GM21529 (cell line): ENCODE data around the gene FAM110A.
"Not testable (repeated sequence)": the region's sequence is repeated elsewhere in the genome, so short reads cannot be mapped to it uniquely, and the experiment has no call there.

Source experiments
- ATAC-seq: cut with Tn5 transposase; IDR thresholded peaks from one replicate; pipeline ENCODE4 v1.9.1; 2021; ENCODE audit not compliant: unreplicated experiment

FAM110A gene

DNA sequence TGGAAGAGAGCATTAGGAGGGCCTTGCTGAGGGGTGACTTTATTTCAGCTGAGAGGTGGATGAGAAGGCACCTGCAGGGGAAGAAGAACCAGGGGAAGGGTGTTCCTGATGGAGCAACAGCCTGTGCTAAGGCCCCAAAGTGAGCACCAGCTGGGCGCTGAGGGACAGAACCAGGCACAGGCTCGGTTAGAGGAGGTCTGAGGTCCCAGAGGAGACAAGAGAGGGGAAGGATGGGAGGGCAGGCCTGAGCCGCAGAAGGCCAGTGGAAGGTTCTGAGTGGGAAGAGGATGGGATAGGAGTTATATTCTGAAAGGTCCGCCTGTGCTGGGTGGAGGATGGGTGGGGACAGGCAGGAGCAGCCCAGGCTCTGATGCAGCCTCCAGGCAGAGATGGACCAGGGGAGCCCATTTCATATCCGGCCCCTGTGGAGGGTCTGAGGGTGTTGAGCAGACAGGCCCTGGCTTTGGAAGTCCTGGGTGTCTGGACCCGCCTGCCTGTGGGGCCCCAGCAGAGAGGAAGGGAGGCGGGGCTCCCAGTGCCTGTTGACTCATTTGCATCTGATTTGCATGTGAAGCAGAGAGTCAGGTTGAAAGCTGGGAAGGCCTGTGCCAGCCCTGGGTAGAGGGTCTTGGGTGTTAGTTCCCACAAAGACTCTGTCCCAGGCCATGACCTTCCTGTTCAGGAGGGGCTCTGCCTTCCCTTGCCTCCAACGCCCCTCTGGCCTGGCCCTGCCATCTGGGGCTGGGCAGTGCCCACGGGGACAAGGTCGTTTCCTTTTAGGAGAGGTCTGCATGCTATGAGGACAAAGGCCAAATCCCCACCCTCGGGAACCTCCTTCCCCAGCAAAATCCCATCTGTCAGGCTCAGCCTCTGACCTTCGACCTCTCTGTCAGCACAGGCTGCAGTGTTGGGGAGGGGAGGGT, 10.6 kb upstream of the FAM110A start:
- ATAC-seq = no peak

DNA sequence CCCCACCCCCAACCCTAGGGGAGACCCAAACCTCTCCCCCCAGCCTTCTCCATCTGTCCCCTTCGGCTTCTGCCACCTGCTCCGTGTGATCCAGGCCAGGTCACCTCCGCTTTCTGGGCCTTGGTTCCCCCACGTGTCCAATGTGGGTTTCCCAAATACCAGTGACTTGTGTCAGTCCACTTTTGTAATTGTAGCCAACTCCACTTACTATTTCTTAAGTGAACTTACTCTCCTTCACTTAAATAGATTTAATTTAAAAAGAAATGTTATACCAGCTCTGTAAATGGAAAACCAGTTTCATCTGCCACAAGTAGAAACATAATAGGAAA, 10.0 kb upstream of the FAM110A start:
- ATAC-seq = no peak

DNA sequence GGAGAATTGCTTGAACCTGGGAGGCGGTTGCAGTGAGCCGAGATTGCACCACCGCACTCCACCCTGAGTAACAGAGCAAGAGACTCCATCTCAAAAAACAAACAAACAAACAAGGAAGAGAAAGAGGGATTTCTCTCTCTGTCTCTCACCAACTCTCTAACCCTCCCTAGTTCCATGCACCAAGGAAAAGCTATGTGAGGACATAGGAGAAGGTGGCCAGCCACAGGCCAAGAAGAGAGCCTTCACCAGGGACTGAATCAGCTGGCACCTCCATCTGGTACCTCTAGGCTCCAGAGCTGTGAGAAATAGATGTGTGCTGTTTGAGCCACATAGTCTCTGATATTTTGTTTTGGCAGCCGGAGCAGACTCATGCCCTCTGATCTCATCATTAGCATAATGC, 9.0 kb upstream of the FAM110A start:
- ATAC-seq = no peak

DNA sequence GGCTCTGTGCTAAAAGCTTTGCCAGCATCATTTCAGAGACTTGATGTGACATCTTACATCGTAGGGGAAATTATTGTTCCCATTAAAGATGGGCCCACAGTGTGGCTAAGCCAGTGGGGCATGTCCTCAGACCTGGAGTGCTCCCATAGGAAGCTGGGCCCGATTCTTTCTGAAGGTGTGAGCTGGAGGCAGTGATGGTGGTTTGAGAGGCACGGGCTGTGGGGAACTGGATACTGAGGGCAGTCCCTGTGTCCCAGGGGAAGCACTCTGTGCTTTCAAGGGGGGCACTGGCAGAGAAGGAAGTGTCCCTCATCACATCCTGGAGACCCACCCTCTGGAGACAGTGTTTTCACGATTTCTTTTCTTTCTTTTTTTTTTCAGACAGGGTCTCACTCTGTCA, 8.6 kb upstream of the FAM110A start:
- ATAC-seq = no peak

DNA sequence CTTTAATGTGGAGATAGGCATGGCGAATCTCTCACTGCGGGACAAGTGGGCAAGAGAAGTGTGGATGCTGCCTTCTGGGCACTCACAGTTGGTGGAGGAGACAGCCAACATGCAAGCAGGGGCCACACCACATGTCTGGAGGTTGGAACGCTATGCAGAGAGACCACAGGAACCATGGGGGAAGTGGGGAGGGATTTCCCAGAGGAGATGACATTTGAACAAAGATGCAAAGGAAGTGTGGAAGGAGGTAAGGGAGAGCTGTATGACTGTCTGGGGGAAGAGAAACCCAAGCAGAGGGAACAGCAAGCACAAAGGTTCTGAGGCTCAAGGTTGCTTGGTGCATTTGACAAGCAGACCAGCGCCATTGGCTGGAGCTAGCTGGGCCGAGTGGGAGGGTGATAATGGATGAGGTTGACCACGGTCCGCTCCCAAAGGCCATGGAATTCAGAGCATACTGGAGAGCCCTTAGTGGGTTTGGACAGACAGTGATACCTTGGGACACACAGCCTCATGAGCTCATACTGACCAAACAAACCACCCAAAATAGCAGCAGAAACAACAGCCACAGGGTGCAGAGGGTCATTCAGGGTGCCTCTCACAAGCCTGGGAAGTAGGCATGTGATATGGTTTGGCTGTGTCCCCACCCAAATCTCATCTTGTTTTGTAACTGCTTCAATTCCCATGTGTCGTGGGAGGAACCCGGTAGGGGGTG, 7.6 kb upstream of the FAM110A start:
- no peak for ATAC-seq

DNA sequence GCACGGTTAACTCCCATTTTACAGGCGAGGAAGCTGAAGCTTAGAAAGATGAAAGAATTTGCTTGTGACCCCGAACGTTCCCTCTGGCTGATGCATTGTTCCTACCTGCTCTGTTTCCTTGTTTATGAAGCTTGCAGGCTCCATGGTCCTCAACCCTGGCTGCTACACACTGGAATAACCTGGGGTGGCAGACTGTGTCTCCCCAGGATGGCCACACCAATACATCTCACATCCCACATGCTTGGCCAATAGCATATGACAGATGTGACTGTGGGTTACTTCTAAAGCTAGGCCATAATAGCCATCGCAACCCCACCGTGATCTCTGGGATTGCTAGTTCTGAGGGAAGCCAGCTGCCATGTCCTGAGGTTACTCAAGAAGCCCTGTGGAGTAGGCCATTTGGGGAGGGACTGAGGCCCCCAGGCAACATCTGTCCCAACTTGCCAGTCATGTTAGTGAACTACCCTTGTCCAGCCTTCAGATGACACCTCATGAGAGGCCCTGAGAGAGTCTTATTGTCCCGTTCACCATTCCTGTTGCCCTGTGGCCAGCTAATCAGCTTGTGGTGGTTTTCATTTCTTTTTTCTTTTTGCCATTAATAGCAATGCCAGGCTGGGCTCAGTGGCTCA, 6.7 kb upstream of the FAM110A start:
- ATAC-seq = no peak

DNA sequence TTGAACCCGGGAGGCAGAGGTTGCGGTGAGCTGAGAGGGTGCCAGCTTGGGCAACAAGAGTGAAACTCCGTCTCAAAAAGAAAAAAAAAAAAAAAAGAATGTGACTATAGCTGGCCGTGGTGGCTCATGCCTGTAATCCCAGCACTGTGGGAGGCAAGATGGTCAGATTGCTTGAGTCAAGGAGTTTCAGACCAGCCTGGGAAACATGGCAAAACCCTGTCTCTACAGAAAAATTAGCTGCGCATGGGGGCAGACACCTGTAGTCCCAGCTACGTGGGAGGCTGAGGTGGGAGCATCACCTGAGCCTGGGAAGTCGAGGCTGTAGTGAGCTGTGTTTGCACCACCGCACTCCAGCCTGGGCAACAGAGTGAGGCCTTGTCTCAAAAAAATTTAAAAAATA, 5.5 kb upstream of the FAM110A start:
- ATAC-seq = not testable (repeated sequence)

DNA sequence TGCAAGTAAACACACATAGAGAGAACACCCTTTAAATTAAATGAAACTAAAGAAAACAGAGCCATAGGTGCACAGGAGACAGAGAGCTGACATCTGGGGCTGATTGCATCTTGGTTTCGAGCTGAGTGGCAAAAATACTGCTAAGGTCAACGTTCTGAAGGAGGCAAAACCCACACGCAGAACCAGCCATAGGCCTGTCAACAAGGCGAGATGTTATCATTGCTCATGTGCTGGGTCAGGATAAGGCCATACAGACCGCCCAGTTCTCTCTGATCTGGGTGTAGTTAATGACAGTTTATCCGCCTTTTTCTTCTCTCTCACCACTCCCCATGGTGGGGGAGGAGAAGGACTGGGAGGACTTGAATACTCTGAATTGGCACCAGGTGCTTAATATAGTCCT, 4.5 kb upstream of the FAM110A start:
- no peak for ATAC-seq

DNA sequence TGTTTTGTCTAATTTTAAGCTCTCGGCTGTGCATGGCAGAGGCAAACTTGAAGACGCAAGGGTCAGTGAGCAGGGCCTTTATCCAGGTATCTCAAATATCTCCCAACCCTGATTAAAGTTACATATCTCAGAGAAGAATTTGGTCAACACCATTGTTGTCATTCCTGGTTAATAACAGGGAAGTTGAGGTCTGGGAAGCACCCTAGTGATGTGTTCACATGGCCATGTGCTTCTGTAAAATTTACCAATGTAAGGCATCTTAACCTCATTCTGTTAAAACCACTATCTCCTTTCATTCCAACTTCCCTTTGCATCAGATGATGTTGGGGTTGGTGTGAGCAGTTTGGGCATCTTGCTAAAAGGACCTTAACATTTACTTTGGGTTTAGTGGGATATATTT, 4.0 kb upstream of the FAM110A start:
- no peak for ATAC-seq

DNA sequence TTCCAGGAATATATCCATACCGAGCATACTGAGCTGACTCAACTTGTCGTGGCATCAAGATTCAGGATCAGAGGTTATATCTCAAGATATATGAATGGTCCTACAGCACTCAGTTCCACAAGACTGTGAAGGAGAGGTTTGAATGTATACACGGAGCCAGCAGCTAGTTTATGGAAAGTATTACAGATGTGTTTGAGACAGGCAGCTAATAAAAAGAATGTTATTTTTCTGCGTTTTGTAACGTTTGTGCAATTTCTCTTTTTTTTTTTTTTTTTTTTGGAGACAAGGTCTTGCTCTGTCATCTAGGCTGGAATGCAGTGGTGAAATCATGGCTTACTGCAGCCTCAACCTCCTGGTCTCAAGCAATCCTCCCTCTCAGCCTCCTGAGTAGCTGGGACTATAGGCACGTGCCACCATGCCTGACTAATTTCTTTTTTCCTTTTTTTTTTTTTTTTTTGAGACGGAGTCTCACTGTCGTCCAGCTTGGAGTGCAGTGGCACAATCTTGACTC, 3.4 kb upstream of the FAM110A start:
- no peak for ATAC-seq

DNA sequence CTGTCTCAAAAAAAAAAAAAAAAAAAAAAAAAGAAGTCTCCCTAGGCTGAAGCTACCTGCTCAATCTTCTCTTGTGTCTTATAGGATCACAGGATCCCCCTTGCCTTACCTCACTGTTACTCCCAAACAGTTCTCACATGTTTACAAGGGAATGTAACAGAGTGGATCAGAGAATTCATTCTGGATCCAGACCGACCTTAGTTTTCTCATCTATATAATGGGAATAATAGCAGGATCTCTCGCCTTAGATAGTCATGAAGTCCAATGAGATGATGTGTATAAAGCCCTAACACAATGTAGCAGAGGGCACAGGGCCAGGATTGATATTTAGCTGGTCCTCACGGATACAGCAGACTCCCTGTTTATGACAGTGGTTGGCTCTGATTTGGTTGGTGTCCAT, 2.3 kb upstream of the FAM110A start:
- no peak for ATAC-seq

DNA sequence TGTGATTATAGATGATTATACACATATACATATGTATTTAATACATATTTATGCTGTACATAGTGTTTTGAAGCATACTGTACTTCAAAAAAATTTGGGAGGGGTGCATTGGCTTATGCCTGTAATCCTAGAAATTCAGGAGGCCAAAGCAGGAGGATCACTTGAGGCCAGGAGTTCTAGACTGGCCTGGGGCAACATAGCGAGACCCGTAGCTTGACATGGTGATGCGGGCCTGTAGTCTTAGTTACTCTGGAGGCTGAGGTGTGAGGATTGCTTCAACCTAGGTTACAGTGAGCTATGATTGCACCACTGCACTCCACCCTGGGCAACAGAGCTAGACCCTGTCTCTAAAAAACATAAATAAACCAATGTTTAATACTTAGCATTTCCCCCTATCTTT, 1.6 kb upstream of the FAM110A start:
- no peak for ATAC-seq

DNA sequence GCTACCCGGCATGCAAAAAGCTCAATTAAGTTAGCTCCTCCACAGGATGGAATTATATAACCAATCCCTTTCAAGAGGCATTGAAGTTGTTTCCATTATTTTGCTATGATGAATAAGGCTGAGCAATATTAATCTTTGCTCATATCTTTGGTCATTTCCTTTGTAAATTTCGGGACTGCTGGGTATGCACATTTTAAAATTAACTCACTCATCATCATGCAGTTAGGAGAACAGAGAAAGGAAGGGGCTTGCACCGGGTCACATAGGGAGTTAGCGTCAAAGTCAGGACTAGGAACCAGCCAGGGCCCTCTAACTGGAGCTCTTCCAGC, 430 bp upstream of the FAM110A start:
- no peak for ATAC-seq

DNA sequence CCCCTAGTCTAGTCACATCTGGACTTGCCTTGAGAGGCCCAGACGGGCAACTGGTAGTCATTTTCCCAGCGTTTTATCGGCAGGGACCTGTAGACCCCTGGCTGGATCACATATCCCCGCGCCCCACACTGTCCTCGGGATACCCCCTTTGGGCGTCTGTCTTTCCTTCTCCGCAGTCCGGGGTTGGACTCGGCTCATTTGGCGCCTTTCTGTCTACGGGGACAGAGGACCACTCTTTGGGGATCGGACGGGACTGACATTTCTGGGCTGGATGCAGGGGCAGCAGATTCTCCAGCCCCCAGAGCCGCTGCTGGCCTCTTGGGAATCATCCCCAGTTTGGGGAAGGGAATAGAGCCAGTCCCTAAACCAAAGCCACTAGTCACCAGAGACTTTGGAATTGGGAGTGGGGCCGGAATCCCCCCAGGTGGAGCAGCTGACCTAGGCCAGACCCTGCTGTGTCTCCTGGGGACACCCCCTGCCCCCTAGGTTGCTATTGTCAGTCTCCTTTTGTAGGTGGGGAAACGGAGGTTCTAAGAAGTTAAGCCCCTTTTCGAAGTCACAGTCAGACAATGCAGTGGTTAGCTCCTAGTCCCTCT, 734 bp downstream of the FAM110A start:
- no peak for ATAC-seq

DNA sequence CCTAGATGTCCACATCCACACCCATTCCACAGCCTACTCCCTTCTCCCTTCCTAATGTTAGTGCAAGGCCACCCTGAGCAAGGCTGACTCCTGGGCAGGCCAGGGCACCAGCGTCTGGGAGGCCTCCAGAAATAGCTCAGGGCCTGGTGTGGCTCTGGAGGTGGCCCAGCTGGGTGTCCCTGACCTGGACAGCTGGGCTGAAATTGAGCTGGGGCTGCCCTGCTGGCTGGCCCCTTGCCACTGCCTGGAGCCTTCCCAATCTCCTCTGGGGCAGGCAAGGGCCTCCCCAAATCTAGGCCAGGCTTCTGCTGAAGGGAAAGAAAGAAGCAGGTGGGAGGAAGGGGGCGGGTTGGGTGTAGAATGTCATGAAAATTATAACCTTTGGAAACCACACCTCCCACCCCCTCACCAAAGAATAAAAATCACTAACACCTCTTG, 2.1 kb downstream of the FAM110A start:
- no peak for ATAC-seq

DNA sequence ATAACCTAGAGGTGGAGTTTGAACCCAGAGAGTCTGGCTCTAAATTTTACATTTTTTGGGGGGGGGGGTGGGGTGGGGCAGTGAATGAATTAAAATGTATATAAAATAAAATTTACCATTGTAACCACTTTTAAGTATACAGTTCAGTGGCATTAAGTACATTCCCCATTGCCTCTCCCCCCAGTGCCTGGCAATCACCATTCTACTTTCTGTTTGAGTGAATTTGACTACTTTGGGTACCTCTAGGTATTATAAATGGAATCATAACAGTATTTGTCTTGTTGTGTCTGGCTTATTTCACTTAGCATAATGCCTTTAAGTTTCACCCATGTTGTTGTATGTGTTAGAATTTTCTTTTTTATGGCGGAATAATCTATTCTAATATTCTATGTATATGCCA, 2.7 kb downstream of the FAM110A start:
- ATAC-seq = no peak

DNA sequence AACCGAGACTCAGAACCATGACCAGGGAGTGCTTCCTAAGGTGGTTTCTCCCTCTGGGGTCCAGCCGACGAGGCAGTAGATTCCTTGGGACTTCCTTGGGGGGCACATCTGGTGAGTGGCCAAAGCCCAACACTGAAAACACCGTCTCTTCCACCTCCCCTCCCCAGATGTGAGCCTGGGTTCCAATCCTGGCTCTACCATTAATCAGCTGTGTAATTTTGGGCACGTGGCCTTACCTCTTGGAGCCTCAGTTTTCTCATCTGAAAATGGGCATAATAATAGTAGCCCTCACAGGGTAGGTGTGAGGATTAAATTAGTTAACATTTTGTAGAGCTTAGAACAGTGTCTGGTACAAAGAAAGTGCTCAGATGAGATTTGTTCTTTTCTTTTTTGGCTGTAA, 5.5 kb downstream of the FAM110A start:
- no peak for ATAC-seq

DNA sequence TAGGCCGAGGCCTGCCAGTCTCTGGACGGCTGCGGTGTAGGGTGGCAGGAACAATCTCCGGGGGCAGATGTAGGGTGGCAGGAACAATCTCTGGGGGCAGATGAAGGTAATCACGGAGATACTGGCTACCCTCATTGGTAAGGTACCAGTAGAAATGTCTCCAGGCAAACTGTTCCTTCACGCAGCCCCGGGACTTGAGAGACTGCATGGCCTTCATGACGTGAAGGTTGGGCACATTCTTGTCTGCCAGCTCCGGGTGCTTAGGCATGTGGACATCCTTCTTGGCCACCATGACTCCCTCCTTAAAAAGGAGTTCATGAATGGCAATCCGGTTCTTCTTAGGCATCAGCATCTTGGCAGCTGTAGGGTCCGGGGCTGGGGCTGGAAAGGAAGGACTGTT, 6.1 kb downstream of the FAM110A start:
- ATAC-seq = no peak

DNA sequence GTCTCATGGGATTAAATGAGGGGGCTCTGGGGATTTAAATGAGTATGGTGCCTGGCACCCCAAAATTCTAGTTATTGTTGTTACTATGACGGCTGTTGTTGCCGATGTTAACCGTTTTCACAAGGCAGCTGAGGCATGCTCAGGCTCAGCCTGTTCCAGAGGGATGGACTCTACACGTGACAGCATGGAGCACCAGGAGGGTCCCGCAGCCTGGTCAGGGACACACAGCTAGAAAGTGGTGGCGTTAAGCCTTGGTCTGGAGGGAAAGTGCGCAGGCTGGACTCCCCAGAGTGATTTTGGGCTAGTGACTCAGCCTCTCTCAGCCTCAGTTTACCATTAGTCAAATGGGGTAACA, 7.0 kb downstream of the FAM110A start:
- no peak for ATAC-seq

DNA sequence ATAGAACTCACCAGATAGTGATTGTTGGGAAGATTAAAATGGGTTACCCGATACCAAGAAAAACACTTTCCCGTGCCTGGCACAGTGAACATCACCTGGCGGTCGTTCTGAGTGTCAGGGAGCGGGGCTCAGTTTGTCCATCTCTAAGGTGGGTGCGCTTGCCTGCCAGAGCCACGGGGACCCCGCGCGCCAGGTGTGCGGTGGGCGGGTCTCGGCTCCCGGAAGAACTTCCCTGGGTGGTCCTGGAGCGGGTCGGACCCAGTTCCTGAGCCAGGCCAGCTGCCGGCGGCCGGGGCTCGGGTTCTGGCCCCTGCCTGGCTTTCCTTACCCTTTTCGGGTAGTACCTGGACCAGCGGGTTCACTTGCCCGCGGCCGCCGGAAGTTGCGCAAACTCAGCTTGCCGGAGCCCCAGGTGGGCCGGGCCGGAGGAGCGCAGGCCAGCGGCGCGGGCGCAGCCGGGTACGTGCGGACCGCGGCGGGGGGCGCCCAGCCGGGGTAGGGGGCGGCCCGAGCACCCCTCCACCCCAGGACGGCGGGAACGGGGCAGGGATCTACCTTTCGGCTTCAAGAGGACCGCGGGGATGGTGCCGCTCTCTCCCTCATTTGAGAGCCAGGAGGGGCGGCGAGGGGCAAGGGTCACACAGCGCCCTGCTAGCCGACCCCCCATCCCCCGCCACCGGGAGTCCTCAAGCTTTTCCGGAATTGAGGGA, 7.5 kb downstream of the FAM110A start:
- ATAC-seq = no peak
